Measurements from ENCODE around the gene TMEM205. TPM values are rescaled to one million over a fixed set of nuclear protein-coding genes. Genes with fewer than 3 reads are reported as not detected.

Gene TMEM205
- total RNA-seq, 2 experiments from 2014 or later: 39.9 to 58.9 TPM

GRCh38 chr19:11361037-11361770 lies 15.1 kb upstream of the TMEM205 start:
- Histone ChIP-seq H2AFZ (ENCODE audit: low read length) (no peak overlapping the region), H3K79me2 (ENCODE audit: insufficient read depth, low read depth, low read length) (no peaks in the 10 kb centered on the region), H4K20me1 (ENCODE audit: insufficient read depth, low read length) (no peaks in the 10 kb centered on the region), H3K36me3 (ENCODE audit: insufficient read depth, low read length) (no peaks in the 10 kb centered on the region), H3K9me2 (ENCODE audit: insufficient read depth, low read length) (no peaks in the 10 kb centered on the region), H3K9me3 (ENCODE audit: low read length) (no peaks in the 10 kb centered on the region), H3K4me3 (ENCODE audit: low read depth, low read length, poor library complexity, severe bottlenecking) (no peak overlapping the region), H3K27ac (ENCODE audit: low read depth, low read length, poor library complexity, severe bottlenecking) (no peak overlapping the region), H3K4me1 (ENCODE audit: insufficient read depth, low read length, poor library complexity, severe bottlenecking) (no peaks in the 10 kb centered on the region), H3K4me2 (ENCODE audit: low read length) (no peak overlapping the region)
- POLR2A ChIA-PET: interaction anchor here (1.1 kb wide), 1 partner anchor 12 kb away, joined by 3 read pairs; no protein-coding TSS in a partner anchor
- BruUV-seq (replicated peaks): no TSS peak
- no peak for DNase-seq (ENCODE audit: low spot score)
- TF ChIP-seq EZH2phosphoT487 (IDR thresholded peaks at IDR 0.05; ENCODE audit: borderline replicate concordance, low read depth, low read length) (no peak), CTCF (conservative IDR thresholded peaks at IDR 0.05; ENCODE audit: low read length) (no peak)
- intact Hi-C loops (cut with micrococcal nuclease; ENCODE audit: unreplicated experiment): no loop called here
- CTCF ChIA-PET (ENCODE audit: unreplicated experiment): no interaction called here

DNA sequence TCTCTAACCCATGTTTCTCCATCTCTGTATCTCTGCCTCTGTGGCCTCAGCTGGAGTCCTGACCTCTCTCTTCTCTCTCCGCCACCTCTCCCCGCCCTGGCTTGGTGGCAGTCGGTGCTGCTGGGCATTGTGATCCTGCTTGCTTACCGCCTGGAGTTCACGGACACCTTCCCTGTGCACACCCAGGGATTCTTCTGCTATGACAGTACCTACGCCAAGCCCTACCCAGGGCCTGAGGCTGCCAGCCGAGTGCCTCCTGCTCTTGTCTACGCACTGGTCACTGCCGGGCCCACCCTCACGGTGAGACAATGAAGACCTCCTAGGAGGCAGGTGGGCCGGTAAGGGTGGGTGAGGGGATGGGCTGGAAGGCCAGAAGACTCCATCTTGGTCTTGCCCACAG lies 13.4 kb upstream of the TMEM205 start:
- POLR2A ChIA-PET: interaction anchor here (0.7 kb wide), 1 partner anchor 38 kb away, joined by 4 read pairs; no protein-coding TSS in a partner anchor
- DNase-seq (ENCODE audit: low spot score): no peak
- TF ChIP-seq EZH2phosphoT487 (IDR thresholded peaks at IDR 0.05; ENCODE audit: borderline replicate concordance, low read depth, low read length) (no peak), CTCF (conservative IDR thresholded peaks at IDR 0.05; ENCODE audit: low read length) (no peak)
- CTCF ChIA-PET (ENCODE audit: unreplicated experiment): no interaction called here
- no peaks in the 10 kb centered on the region for H3K36me3 ChIP-seq (ENCODE audit: insufficient read depth, low read length)
- H2AFZ ChIP-seq (ENCODE audit: low read length): no peak overlapping the region
- no peaks in the 10 kb centered on the region for H3K9me2 ChIP-seq (ENCODE audit: insufficient read depth, low read length)
- H3K79me2 ChIP-seq (ENCODE audit: insufficient read depth, low read depth, low read length): no peaks in the 10 kb centered on the region
- no TSS peak for BruUV-seq (replicated peaks)
- no peaks in the 10 kb centered on the region for H4K20me1 ChIP-seq (ENCODE audit: insufficient read depth, low read length)
- intact Hi-C loops (cut with micrococcal nuclease; ENCODE audit: unreplicated experiment): no loop called here
- no peak overlapping the region for H3K27ac ChIP-seq (ENCODE audit: low read depth, low read length, poor library complexity, severe bottlenecking)
- H3K4me1 ChIP-seq (ENCODE audit: insufficient read depth, low read length, poor library complexity, severe bottlenecking): no peaks in the 10 kb centered on the region
- no peak overlapping the region for H3K4me2 ChIP-seq (ENCODE audit: low read length)
- no peaks in the 10 kb centered on the region for H3K9me3 ChIP-seq (ENCODE audit: low read length)
- no peak overlapping the region for H3K4me3 ChIP-seq (ENCODE audit: low read depth, low read length, poor library complexity, severe bottlenecking)
